GM18870 (cell line): Measurements from ENCODE around the gene PRR30.
"Not testable (repeated sequence)": the region's sequence is repeated elsewhere in the genome, so short reads cannot be mapped to it uniquely, and the experiment has no call there.

ENCODE experiments used
- ATAC-seq: cut with Tn5 transposase; IDR thresholded peaks from one replicate; pipeline ENCODE4 v1.9.1; 2021; ENCODE audit warnings: moderate library complexity; ENCODE audit not compliant: unreplicated experiment

PRR30 gene

GRCh38 chr2:27139310-27139709, at the start of gene PRR30:
Gene PRR30, minus strand, starts transcription at chr2:27139410. Its CDS starts 1,081 bp downstream, at chr2:27138329.
- ATAC-seq, result no peak

- no peak for ATAC-seq
These were observed 47.6 kb upstream of the PRR30 start for GRCh38 chr2:27186613-27187345.

GRCh38 chr2:27185331-27186026, 46.3 kb upstream of the PRR30 start:
- ATAC-seq, result no peak

GRCh38 chr2:27184115-27184514, 44.9 kb upstream of the PRR30 start:
- ATAC-seq, result no peak

GRCh38 chr2:27182346-27182745, 43.1 kb upstream of the PRR30 start:
- ATAC-seq, result no peak

GRCh38 chr2:27179344-27180000, 40.3 kb upstream of the PRR30 start:
- ATAC-seq, result no peak

- no peak for ATAC-seq
These were observed 39.3 kb upstream of the PRR30 start for GRCh38 chr2:27178469-27178868.

- ATAC-seq, result no peak
These were observed 38.5 kb upstream of the PRR30 start for GRCh38 chr2:27177441-27178351.

GRCh38 chr2:27175781-27176180, 36.6 kb upstream of the PRR30 start:
- ATAC-seq, result not testable (repeated sequence)

- ATAC-seq, result no peak
These were observed 36.1 kb upstream of the PRR30 start for GRCh38 chr2:27175330-27175729.

GRCh38 chr2:27174638-27175037, 35.4 kb upstream of the PRR30 start:
- ATAC-seq, result no peak

GRCh38 chr2:27171351-27171848, 32.2 kb upstream of the PRR30 start:
- ATAC-seq, result no peak

- no peak for ATAC-seq
These were observed 31.5 kb upstream of the PRR30 start for GRCh38 chr2:27170581-27171337.

- no peak for ATAC-seq
These were observed 26.0 kb upstream of the PRR30 start for GRCh38 chr2:27164960-27165763.

- ATAC-seq, result no peak
These were observed 23.2 kb upstream of the PRR30 start for GRCh38 chr2:27162151-27163121.

GRCh38 chr2:27160191-27160590, 21.0 kb upstream of the PRR30 start:
- ATAC-seq, result no peak

GRCh38 chr2:27159271-27159670, 20.1 kb upstream of the PRR30 start:
- no peak for ATAC-seq

GRCh38 chr2:27158468-27158867, 19.3 kb upstream of the PRR30 start:
- no peak for ATAC-seq
